Midbrain (tissue), 1 donor: ENCODE results near the gene LMO2.

Experiments used
- DNase-seq: peaks from one replicate; lab custom pipeline; 2025; lab: John Stamatoyannopoulos, UW

Gene LMO2

GRCh38 chr11:33887886-33888285, 4.0 kb downstream of the LMO2 start:
- no peak for DNase-seq

GRCh38 chr11:33885338-33886005, 6.4 kb downstream of the LMO2 start:
- no peak for DNase-seq

GRCh38 chr11:33884601-33885000, 7.3 kb downstream of the LMO2 start:
- no peak for DNase-seq

GRCh38 chr11:33884035-33884434, 7.8 kb downstream of the LMO2 start:
- DNase-seq, result no peak

- no peak for DNase-seq
These were observed 10.0 kb downstream of the LMO2 start for GRCh38 chr11:33881651-33882503.

GRCh38 chr11:33880979-33881378, 10.9 kb downstream of the LMO2 start:
- no peak for DNase-seq

- DNase-seq, result no peak
These were observed 12.5 kb downstream of the LMO2 start for GRCh38 chr11:33879375-33879774.

GRCh38 chr11:33877038-33877437, 14.8 kb downstream of the LMO2 start:
- DNase-seq, result no peak

GRCh38 chr11:33875621-33876294, 16.1 kb downstream of the LMO2 start:
- DNase-seq, result no peak

GRCh38 chr11:33874910-33875490, 16.9 kb downstream of the LMO2 start:
- no peak for DNase-seq

- DNase-seq, result no peak
These were observed 17.4 kb downstream of the LMO2 start for GRCh38 chr11:33874433-33874832.

GRCh38 chr11:33869481-33870422, 22.1 kb downstream of the LMO2 start:
- DNase-seq, result peak; percentile 47

- DNase-seq, result no peak
These were observed 23.0 kb downstream of the LMO2 start for GRCh38 chr11:33868647-33869461.

- no peak for DNase-seq
These were observed 23.8 kb downstream of the LMO2 start for GRCh38 chr11:33867996-33868646.

GRCh38 chr11:33867561-33867960, 24.3 kb downstream of the LMO2 start:
- DNase-seq, result peak; percentile 14

- DNase-seq, result no peak
These were observed 24.9 kb downstream of the LMO2 start for GRCh38 chr11:33866936-33867335.

GRCh38 chr11:33864479-33864878, 27.4 kb downstream of the LMO2 start:
- DNase-seq, result no peak

- DNase-seq, result no peak
These were observed 28.3 kb downstream of the LMO2 start for GRCh38 chr11:33863418-33864172.

- no peak for DNase-seq
These were observed 29.8 kb downstream of the LMO2 start for GRCh38 chr11:33861941-33862589.
